Peyer's patch (tissue), 4 donors: ENCODE data around the gene FAM118A. TPM values are rescaled to one million over a fixed set of nuclear protein-coding genes. Genes with fewer than 3 reads are reported as not detected.
A peak's percentile ranks its signal among the peaks of the same experiment; 100 is the strongest.

Experiments used
- DNase-seq, 3 donors: peaks; one replicate each; pipeline ENCODE4 v3.0.0-alpha.2; 2017 to 2019
- H3K27ac ChIP-seq, 4 donors: fragments of 200-600 bp; sonication (generic); one replicate each; pipeline ENCODE4 v1.5.1; 2016 to 2019
- H3K27me3 ChIP-seq, 2 donors: fragments of 200-600 bp; sonication (generic); one replicate each; pipeline ENCODE4 v1.5.1; 2019
- H3K36me3 ChIP-seq, 3 donors: fragments of 200-600 bp; sonication (generic); one replicate each; pipeline ENCODE4 v1.5.1; 2016 to 2019
- H3K4me1 ChIP-seq, 4 donors: fragments of 200-600 bp; sonication (generic); one replicate each; pipeline ENCODE4 v1.5.1; 2016 to 2019
- H3K4me3 ChIP-seq, 4 donors: fragments of 200-600 bp; sonication (generic); 1 replicate in 3 of 4; 2 replicates in 1 of 4; pipeline ENCODE4 v1.5.1; 2016 to 2019; ENCODE audit warnings: mild to moderate bottlenecking in 1 of 4
- H3K9me3 ChIP-seq, 4 donors: fragments of 200-600 bp; sonication (generic); one replicate each; pipeline ENCODE4 v1.5.1; 2016 to 2019; ENCODE audit warnings: mild to moderate bottlenecking in 1 of 4
- CTCF ChIP-seq, 6 experiments: fragments of 450-650 bp in 4 of 6; fragments of 200-600 bp in 2 of 6; sonication (generic) in 1 of 6; IDR thresholded peaks; one replicate each; pipeline ENCODE4 v1.5.1; 2017 to 2019; ENCODE audit warnings: antibody characterized with exemption in 6 of 6, mild to moderate bottlenecking in 3 of 6, moderate library complexity in 1 of 6
- POLR2A ChIP-seq, 2 donors: fragments of 450-650 bp; IDR thresholded peaks; one replicate each; pipeline ENCODE4 v1.5.1; 2017; ENCODE audit warnings: antibody characterized with exemption in 2 of 2, mild to moderate bottlenecking in 2 of 2, moderate library complexity in 2 of 2
- total RNA-seq, 4 donors: library from RNA; depleted of rRNA; stranded (reverse); fragments of >200 nt; gene quantifications; one replicate each; pipeline ENCODE4 v1.1.0, GENCODE V29; 2016

Gene FAM118A
- total RNA-seq, 4 donors from 2014 or later, result 46.4 to 1,083 (median 189) TPM

- Histone ChIP-seq H3K36me3 (peaks cover 0 to 64% (median 0%) of the 10 kb centered on the region in 3 donors), H3K9me3 (no peaks in the 10 kb centered on the region), H3K4me3 (no peak overlapping the region), H3K27me3 (no peaks in the 10 kb centered on the region), H3K4me1 (no peaks in the 10 kb centered on the region), H3K27ac (peak overlapping the region in 2 of 4 donors; percentile 18 to 21)
- TF ChIP-seq POLR2A (IDR thresholded peaks at IDR 0.05) (no peak), CTCF (IDR thresholded peaks at IDR 0.05) (no peak)
- DNase-seq, result peak in 1 of 3 donors; percentile 63
Measured at GRCh38 chr22:45328822-45329529, 19.2 kb downstream of the FAM118A start.

GRCh38 chr22:45329530-45329936 is 19.8 kb downstream of the FAM118A start:
- peak in 1 of 3 donors; percentile 45 for DNase-seq
- peaks cover 0 to 64% (median 0%) of the 10 kb centered on the region in 3 donors for H3K36me3 ChIP-seq

GRCh38 chr22:45330548-45330947 is 20.8 kb downstream of the FAM118A start:
- Histone ChIP-seq H3K4me3 (no peak overlapping the region), H3K27me3 (no peaks in the 10 kb centered on the region), H3K27ac (no peak overlapping the region), H3K9me3 (no peaks in the 10 kb centered on the region), H3K4me1 (no peaks in the 10 kb centered on the region), H3K36me3 (peaks cover 0 to 68% (median 0%) of the 10 kb centered on the region in 3 donors)
- TF ChIP-seq POLR2A (IDR thresholded peaks at IDR 0.05), result no peak
- no peak for TF ChIP-seq CTCF (IDR thresholded peaks at IDR 0.05)
- DNase-seq, result peak in 1 of 3 donors; percentile 41

More at GRCh38 chr22:45329530-45329936, 19.8 kb downstream of the FAM118A start:
- Histone ChIP-seq H3K27me3 (no peaks in the 10 kb centered on the region), H3K9me3 (no peaks in the 10 kb centered on the region), H3K4me3 (no peak overlapping the region), H3K27ac (peak overlapping the region in 1 of 4 donors; percentile 21), H3K4me1 (no peaks in the 10 kb centered on the region)
- TF ChIP-seq POLR2A (IDR thresholded peaks at IDR 0.05), result no peak
- TF ChIP-seq CTCF (IDR thresholded peaks at IDR 0.05), result no peak

GRCh38 chr22:45331486-45331885 is 21.8 kb downstream of the FAM118A start:
- no peak for DNase-seq
- Histone ChIP-seq H3K4me3 (no peak overlapping the region), H3K27ac (no peak overlapping the region), H3K36me3 (peaks cover 0 to 71% (median 0%) of the 10 kb centered on the region in 3 donors), H3K9me3 (no peaks in the 10 kb centered on the region), H3K27me3 (no peaks in the 10 kb centered on the region), H3K4me1 (no peaks in the 10 kb centered on the region)
- TF ChIP-seq CTCF (IDR thresholded peaks at IDR 0.05), result no peak
- TF ChIP-seq POLR2A (IDR thresholded peaks at IDR 0.05), result no peak

GRCh38 chr22:45332001-45332400 is 22.3 kb downstream of the FAM118A start:
- no peaks in the 10 kb centered on the region for H3K27me3 ChIP-seq
- no peaks in the 10 kb centered on the region for H3K9me3 ChIP-seq
- TF ChIP-seq POLR2A (IDR thresholded peaks at IDR 0.05) (no peak), CTCF (IDR thresholded peaks at IDR 0.05) (no peak)
- H3K4me1 ChIP-seq, result no peaks in the 10 kb centered on the region
- no peak for DNase-seq
- H3K36me3 ChIP-seq, result peaks cover 0 to 76% (median 0%) of the 10 kb centered on the region in 3 donors
- no peak overlapping the region for H3K27ac ChIP-seq
- H3K4me3 ChIP-seq, result no peak overlapping the region
